GM18511 (cell line): ENCODE results near the gene CYP4F3.
"Not testable (repeated sequence)": the region's sequence is repeated elsewhere in the genome, so short reads cannot be mapped to it uniquely, and the experiment has no call there.

Source experiments
- ATAC-seq: cut with Tn5 transposase; IDR thresholded peaks from one replicate; pipeline ENCODE4 v1.9.1; 2021; ENCODE audit warnings: mild to moderate bottlenecking, moderate library complexity; ENCODE audit not compliant: unreplicated experiment

The CYP4F3 gene

DNA sequence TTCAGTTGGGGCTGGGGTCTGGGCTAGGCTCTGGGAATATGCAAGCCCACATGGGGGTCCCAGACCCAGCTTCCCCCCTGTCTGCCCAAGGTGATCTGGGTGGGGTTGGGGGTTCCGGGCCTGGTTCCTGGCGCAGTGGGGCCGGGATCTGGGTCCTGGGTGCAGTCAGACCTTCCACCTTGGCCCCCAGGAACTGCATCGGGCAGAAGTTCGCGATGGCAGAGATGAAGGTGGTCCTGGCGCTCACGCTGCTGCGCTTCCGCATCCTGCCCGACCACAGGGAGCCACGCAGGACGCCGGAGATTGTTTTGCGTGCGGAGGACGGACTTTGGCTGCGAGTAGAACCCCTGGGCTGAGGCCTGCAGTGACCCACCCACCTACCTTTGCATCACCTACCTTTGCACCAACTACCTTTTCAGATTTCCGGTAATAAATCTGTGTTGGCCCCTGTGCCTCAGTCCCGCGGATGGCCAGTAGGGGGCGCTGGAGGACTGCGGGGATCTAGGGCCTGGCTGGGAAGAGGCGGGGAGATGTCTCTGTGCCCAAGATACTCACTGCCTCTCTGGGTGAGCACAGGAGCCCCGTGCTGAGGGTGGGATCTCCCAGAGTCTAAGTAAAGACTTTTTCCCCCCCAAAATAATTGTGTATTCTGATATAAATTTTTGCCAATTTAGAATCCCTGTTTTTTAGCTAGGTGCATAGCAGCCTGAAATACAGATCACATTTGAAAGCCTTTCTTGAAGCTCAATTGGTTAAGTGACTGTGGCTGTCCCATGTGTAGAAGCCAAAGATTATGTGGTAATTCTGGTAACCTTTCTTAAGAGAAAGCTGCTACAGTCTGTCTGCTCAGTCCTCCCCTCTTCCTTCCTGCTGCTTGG, 11.5 kb upstream of the CYP4F3 start:
- no peak for ATAC-seq

DNA sequence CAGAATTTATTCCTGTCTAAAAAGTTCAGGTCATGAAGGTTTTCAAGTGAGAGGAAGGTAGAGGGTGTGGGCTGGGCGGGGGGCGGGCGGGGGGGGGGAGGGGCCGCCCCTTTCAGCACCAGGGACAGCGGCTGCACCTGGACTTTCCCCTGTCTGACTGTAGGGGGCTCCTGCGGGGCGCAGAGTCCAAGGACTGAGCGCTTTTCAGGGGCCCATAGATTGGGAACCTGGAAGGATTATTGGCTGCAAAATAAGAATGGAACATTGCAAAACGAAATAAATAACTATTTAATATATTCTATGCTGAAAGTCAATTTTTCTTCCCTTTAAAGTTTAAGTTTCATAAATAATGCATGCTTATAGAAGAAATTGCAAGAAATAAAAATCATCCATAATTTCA, 8.9 kb upstream of the CYP4F3 start:
- no peak for ATAC-seq

DNA sequence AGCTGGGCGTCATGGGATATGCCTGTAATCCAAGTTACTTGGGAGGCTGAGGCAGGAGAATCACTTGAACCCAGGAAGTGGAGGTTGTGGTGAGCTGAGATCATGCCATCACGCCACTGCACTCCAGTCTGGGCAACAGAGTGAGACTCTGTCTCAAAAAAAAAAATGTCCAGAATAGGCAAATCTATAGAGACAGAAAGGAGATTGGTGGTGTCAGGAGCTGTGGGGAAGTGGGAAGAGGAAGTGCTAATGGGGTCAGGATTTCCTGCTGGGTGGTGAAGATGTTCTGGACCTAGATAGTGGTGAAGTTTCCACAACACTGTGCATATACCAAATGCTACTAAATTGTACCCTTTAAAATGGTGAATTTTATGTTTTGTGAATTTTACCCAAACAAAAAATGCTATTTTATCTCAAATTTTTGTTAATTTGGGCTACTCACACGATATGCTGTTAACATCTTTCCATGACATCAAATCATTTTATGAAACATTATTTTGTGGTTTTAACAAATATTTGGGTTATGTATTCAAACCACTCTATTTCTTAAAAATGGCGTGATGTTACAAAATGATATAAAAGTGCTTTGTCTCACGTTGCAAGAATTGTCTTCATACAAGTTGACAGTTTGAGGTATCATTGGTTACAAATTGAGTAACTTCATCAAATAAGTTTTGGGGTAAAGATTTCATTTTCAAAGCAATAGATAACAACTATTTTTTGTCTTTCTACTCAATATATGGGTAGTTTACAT, 7.4 kb upstream of the CYP4F3 start:
- ATAC-seq: no peak

DNA sequence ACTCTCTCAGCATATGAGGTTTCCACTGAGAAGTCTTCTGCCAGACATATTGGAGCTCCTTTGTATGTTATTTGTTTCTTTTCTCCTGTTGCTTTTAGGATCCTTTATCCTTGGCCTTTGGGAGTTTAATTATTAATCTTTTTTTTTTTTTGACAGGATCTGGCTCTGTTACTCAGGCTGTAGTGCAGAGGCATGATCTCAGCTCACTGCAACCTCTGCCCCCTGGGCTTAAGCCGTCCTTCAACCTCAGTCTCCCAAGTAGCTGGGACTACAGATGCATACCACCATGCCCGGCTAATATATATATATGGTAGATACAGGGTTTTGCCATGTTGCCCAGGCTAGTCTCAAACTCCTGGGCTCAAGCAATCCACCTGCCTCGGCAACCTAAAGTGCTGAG, 6.6 kb upstream of the CYP4F3 start:
- ATAC-seq: no peak

DNA sequence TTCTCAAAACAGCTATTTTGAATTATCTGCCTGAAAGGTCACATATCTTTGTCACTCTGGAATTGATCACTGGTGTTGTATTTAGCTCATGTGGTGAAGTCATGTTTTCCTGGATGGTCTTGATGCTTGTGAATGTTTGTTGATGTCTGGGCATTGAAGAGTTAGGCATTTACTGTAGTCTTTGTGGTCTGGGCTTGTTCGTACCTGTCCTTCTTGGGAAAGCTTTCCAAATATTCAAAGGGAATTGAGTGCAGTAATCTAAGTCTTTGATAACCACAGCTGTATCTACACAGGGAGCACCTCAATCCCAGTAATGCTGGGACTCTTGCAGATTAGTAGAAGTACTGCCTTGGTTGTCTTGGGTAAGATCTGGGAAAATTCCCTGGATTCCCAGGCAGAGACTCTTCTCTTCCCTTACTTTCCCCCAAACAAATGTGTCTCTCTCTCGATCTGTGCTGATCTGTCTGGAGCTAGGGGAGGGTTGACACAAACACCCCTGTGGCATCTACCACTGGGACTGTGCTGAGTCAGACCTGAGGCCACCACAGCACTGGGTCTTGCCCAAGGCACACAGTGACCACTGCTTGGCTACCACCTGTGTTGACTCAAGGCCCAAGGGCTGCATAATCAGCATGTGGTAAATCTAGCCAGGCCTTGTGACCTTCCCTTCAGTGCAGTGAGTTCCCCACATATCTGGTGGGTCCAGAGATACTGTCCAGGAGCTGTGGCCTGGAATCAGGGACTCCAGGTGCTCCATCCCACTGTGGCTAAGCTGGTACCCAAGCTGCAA, 5.5 kb upstream of the CYP4F3 start:
- ATAC-seq: no peak

DNA sequence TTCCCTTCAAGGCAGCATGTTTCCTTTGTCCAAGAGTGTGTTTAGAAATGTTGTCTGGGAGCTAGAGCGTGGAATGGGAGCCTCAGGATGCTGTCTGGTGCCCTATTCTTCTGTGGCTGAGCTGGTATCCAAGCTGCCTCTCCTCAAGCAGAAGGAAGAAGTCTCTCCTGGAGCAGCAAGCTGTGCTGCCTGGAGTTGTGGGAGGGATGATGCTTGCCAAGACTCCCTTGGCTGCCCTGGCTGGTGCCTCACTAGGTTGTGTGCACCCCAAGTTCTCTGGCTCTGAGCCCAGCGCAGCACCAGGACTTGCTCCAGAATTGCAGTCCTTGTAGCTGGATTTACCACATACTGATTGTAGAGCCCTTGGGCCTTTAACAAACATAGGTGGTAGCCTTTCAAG, 4.7 kb upstream of the CYP4F3 start:
- no peak for ATAC-seq

DNA sequence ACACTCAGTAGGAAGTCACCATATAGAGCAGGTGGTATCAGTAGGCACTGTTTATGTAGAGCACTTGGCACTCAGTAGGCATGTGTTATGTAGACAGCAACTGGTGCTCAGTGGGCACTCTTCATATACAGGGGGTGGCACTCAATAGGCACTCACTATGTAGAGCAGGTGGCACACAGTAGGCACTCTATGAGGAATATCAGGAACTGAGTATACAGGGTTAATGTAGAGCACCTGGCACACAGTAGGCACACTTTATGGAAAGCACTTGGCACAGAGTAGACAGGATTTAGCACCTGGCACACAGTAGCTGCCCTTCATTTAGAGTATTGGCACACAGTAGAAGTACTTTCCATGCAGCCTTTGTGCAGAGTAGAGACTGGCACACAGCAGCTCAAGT, 1.1 kb upstream of the CYP4F3 start:
- ATAC-seq: no peak

DNA sequence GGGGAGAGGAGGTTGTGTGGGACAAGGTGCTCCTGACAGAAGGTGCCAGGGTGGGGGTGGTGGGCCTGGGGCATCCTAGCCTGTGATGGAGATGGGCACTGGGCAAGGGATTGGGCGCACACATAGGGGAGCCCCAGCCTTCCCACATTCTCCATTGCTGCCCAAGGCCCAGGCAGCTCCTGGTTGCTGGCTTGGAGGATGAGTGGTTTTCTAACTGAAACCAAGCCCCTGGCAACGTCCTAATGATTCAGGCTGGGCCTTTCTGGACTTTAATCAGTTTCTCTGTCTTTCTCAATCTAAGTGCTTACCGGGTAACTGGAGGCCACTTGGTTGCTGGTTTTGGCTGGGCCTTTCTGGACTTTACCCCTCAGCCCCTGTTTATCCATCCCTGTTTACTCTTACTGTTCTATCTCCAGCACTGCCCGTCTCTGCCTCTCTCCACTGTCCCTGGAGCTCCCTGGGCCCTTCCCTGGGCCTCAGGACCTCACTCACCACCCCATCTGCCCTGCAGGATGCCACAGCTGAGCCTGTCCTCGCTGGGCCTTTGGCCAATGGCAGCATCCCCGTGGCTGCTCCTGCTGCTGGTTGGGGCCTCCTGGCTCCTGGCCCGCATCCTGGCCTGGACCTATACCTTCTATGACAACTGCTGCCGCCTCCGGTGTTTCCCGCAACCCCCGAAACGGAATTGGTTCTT, 354 bp downstream of the CYP4F3 start:
- no peak for ATAC-seq

DNA sequence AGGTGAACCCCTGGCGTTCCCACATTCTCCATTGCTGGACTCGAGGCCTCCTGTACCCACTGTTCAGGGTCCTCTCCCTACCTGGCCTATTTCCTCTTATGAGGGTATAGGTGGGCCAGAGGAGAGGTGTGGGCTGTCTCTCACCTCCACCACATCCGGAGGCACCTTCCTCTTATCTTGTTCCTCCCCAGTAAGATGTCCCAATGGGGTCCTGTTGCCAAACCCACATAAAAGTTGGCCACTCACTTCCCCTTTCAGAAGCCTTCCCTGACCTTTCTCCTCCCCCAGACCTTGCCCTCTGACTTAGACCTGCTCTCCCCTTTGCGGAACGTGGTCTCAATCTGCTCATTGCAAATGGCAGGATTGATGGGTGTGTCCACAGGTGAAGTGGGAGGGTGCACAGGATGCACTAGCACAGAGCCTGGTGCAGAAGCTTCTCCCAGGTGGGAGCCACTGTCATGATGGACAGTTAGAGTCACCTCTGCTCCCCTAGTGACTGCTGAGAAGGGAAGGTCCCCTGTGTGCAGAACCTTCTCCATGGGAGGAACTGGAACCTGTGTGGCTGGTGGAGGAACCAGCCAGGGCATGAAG, 1.3 kb downstream of the CYP4F3 start:
- no peak for ATAC-seq

DNA sequence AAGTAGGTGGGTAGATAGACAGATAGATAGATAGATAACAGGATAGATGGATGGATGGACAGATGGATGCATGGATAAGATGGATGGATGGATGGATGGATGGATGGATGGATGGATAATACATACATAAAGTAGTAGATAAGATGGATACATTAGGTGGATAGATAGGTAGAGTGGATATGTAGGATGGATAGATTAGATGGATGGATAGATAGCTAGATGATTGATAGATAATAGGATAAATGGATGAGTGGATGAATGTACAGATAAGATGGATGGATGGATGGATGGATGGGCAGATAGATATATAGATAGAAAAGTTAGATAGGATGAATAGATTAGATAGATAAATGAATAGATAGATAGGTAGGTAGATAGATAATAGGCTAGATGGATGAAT, 2.1 kb downstream of the CYP4F3 start:
- no peak for ATAC-seq

DNA sequence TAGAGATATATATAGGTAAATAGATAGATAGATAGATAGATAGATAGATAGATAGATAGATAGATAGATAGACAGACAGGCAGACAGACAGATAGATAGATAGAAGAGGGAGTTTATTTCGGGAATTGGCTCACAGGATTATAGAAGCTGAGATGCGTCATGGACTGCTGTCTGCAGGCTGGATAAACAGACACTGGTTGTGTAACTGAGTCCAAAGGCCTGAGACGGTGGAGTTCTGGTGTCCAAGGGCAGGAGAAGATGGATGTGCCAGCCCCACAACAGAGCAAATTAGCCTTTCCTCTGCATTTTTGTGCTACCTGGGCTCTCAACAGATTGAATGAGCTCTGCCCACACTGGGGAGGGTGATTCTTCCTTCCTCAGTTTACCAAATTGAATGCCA, 2.7 kb downstream of the CYP4F3 start:
- no peak for ATAC-seq

DNA sequence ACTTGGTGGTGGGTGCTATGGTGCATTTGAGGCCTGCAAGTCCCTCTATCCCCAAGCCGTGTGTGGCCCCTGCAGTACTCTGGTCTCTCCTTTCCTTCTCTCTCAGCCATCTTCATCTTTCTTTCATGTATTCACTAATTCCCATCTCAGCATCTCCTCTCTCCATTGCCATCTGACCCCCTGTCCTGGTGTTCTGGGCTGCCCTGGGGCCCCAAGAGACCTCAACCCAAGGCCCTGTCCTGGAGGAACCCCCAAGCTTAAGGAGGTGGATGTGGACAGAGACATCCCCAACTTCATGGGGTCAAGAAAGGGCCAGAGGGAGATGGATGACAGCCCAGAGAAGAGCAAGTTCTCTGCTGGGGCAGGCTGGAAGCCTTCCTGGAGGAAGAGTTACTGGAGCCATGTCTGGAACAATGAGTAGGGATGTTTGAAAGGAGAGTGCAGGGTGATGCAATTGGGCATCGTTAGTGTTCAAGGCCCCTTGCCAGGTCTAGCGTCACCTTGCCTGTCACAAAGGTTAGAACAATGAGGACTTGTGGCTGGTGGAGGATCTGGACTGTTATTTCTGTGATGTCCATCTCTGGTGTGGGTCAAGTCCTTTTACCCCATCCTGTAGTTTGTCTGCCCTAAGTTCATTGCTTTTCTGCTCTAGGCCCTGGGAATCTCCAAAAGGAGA, 3.5 kb downstream of the CYP4F3 start:
- no peak for ATAC-seq

DNA sequence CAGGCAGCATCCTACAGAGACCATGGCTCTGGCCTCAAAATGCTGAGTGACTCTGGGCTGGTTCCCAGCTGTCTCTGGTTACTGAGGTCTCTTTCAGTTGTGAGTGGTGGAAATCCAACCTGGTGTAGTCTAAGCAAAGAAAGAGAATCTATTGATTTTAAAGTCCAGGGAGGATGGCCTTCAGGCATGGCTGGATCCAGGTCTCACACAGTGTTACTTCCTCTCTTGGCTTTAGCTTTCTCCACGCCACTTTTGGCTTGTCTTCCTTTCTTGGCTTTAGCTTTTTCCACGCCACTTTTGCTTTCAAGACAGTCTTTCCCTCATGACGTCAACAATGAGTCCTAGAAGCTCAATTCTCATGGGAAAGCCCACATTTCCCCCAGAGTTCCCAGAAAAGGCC, 4.1 kb downstream of the CYP4F3 start:
- ATAC-seq: no peak

DNA sequence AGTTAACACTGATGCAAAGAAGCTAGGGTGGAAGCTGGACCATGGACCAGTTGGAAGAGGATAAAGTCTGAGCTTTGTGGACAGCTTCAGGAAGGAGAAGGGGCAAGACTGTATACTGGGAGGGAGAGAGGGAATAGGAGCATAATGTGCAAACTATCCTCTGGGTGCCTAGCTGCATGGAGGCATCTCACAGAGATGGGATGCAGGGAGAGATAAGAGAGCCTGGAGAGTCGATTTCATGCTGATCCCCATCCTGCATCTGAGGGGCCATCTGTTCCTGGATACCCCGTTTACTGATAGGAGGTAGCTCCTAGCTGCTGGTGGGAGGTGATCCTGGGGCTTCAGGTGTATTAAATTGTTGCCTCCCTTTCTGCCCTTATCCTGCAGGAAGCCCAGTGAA, 8.8 kb downstream of the CYP4F3 start:
- ATAC-seq: no peak

DNA sequence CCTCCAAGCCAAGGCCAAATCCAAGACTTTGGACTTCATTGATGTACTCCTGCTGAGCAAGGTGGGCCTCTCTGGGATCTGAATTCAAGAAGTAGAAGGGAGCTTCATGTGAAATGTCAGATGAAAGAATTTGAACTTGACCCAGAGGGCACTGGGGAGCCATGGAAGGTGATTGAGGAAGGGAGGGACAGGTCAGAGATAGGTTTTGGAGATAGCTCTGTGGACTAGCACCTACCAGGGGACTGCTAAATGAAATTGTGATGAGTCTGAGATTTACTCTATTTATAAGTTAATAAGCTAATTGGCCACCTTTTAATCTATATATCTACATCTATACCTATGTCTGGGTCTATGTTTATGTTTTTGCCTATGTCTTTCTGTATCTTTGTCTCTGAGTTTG, 9.4 kb downstream of the CYP4F3 start:
- ATAC-seq: not testable (repeated sequence)

DNA sequence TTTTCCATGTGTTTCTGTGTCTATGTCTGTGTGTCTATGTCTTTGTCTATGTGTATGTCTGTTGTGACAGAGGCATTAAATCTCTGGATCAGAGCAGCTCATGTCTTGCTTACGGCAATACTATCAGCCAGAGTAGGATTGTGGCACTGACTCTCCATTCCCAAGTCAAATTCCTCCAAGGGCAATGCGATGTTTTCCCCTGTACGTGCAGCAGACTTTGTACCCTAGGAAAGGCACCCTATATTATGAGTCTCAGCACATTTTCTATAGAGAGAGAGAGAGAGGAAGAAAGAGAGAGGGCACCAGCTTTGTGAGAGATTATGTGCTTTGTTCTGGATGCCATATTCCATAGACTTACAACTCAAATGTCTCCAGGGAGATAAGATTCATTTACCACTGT, 11.1 kb downstream of the CYP4F3 start:
- ATAC-seq: no peak

DNA sequence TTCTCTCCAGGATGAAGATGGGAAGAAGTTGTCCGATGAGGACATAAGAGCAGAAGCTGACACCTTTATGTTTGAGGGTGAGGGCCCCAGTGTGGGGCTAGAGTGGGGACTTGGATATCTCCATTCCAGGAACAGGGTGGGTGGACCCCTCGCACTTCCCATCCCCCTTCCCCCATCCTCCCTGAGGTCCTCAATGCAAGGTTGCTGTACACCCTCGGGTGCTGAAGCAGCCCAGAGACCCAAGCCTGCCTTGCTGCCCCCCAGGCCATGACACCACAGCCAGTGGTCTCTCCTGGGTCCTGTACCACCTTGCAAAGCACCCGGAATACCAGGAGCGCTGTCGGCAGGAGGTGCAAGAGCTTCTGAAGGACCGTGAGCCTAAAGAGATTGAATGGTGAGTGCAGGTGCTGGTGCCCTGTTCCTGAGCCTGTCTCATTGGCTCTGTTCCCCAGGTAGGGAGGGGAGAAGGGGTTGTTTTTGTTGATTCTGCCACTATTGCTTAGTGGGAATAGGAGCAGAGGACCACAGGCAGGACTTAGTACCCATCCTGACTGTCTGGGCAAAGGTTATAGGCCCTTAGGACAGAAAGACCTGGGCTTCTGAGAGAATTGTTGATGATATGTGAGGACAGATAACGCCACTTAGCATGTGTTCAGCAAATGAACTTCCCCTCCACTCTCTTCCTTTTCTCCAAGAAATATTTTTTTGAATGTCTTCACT, 12.0 kb downstream of the CYP4F3 start:
- no peak for ATAC-seq

DNA sequence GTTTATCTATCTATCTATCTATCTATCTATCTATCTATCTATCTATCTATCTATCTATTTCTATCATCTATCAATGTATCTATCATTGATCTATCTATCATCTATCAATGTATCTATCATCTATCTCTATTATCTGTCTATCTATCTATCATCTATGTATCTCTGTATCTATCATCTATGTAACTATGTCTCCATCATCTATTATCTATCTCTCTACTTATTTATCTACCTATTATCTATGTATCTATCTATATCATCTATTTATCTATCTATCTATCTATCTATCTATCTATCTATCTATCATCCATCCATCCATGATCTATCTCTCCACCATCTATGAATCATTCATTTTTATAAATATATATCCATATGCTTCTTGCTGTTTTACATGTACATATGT, 15.8 kb downstream of the CYP4F3 start:
- no peak for ATAC-seq

DNA sequence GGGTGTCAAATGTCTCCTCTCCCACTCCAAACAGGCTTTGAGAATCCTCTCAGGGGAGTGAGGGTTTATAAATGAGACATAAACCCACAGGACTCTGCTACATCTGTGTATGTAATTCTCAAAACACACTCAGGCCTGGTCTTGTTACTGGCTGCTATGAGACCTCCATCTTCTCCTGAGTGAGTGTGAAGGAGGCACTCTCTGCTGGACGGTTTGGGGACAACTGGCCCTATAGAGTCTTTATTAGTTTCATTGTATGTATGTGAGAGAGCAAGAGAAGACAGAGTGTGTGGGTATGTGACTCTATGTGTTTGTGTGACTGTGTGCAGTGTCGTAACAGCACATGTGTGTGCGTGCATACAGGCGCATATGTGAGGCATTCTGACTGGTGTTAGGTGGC, 22.6 kb downstream of the CYP4F3 start:
- no peak for ATAC-seq
